OCI-LY3 (cell line): ENCODE measurements around the gene ZNF428.

Source experiments
- H2AFZ ChIP-seq: fragments of 200-600, 300-600 bp; shearing (Covaris generic); 2 replicates; pipeline ENCODE4 v1.6.0; 2014; ENCODE audit warnings: antibody characterized with exemption, low read depth, low read length
- H3K27ac ChIP-seq: fragments of 200-600, 300-600 bp; sonication (generic); 2 replicates; pipeline ENCODE4 v1.5.1; 2014; ENCODE audit warnings: mild to moderate bottlenecking, low read length, moderate library complexity, mixed read lengths
- H3K27me3 ChIP-seq: fragments of 200-600, 300-600 bp; sonication (generic); 2 replicates; pipeline ENCODE4 v1.6.1; 2014; ENCODE audit warnings: low read depth, low read length, mixed read lengths
- H3K36me3 ChIP-seq: fragments of 200-600, 300-600 bp; sonication (generic); replicated peaks from 2 replicates; pipeline ENCODE3; 2014; ENCODE audit warnings: low read depth, low read length, mixed read lengths
- H3K4me1 ChIP-seq: fragments of 300-600, 200-600 bp; sonication (generic); 2 replicates; pipeline ENCODE4 v1.6.1; 2014; ENCODE audit warnings: low read length, mixed read lengths
- H3K4me2 ChIP-seq: fragments of 200-600, 300-600 bp; sonication (generic); 2 replicates; pipeline ENCODE4 v1.6.1; 2014; ENCODE audit warnings: low read length, mixed read lengths
- H3K4me3 ChIP-seq: fragments of 300-600, 200-600 bp; sonication (generic); 2 replicates; pipeline ENCODE4 v1.5.1; 2014; ENCODE audit warnings: antibody characterized with exemption, mild to moderate bottlenecking, low read length, moderate library complexity
- H3K79me2 ChIP-seq: fragments of 300-600, 200-600 bp; shearing (Covaris generic); 2 replicates; pipeline ENCODE4 v1.6.1; 2014; ENCODE audit warnings: mild to moderate bottlenecking, low read length, mixed read lengths
- H3K9ac ChIP-seq: fragments of 300-600, 200-600 bp; shearing (Covaris generic); 2 replicates; pipeline ENCODE4 v1.6.0; 2014; ENCODE audit warnings: mild to moderate bottlenecking, low read length, moderate library complexity
- H3K9me3 ChIP-seq: fragments of 200-600, 300-600 bp; shearing (Covaris generic); 2 replicates; pipeline ENCODE4 v1.6.1; 2014; ENCODE audit warnings: low read length, mixed read lengths; ENCODE audit not compliant: insufficient read depth
- H4K20me1 ChIP-seq: fragments of 200-600, 300-600 bp; sonication (generic); 2 replicates; pipeline ENCODE4 v1.6.1; 2016; ENCODE audit warnings: low read length, mixed read lengths; ENCODE audit not compliant: insufficient read depth
- CTCF ChIP-seq: fragments of 200-600, 300-600 bp; sonication (generic); IDR thresholded peaks from 2 replicates; pipeline ENCODE4 v1.5.1; 2014; ENCODE audit warnings: antibody characterized with exemption, low read length, low read depth
- EZH2phosphoT487 ChIP-seq: fragments of 200-600 bp; shearing (Covaris generic); IDR thresholded peaks from 2 replicates; pipeline ENCODE4 v1.6.1; 2018; ENCODE audit warnings: antibody characterized with exemption, mixed run types, low read depth

The ZNF428 gene

DNA sequence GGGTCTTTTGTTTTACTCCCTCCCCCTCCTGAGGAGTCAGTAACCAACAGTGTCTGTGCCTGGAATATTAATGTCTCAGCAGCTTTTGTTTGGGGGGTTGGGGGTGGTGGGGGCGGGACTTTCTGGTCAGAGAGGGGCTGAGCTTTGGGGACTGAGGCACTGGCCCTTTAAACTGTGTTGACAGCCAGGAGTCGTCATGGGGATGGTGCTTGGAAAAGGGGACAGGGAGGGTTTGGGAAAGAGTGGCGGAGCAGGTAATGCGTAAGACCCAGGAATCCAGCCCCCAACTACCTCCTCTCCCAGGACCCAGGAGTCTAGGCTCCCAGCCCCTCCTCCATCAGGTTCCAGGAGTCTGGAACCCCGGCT, 15.1 kb upstream of the ZNF428 start:
- no peak for TF ChIP-seq CTCF
- TF ChIP-seq EZH2phosphoT487 = no peak
- no peaks in the 10 kb centered on the region; the same call in 1 of the 2 replicates for H3K27me3 ChIP-seq
- H3K27ac ChIP-seq = no peak overlapping the region
- no peak overlapping the region for H3K4me2 ChIP-seq
- no peaks in the 10 kb centered on the region for H3K79me2 ChIP-seq
- H3K4me1 ChIP-seq = peaks cover 10% of the 10 kb centered on the region
- H2AFZ ChIP-seq = no peak overlapping the region
- H3K9me3 ChIP-seq = no peaks in the 10 kb centered on the region
- H3K4me3 ChIP-seq = no peak overlapping the region
- H3K9ac ChIP-seq = no peak overlapping the region
- no peaks in the 10 kb centered on the region for H3K36me3 ChIP-seq
- H4K20me1 ChIP-seq = no peaks in the 10 kb centered on the region

- Histone ChIP-seq H3K9ac (no peak overlapping the region), H3K79me2 (no peaks in the 10 kb centered on the region), H4K20me1 (no peaks in the 10 kb centered on the region), H3K9me3 (no peaks in the 10 kb centered on the region), H2AFZ (no peak overlapping the region), H3K4me2 (no peak overlapping the region), H3K27me3 (no peaks in the 10 kb centered on the region; the same call in 1 of the 2 replicates), H3K4me3 (no peak overlapping the region), H3K36me3 (no peaks in the 10 kb centered on the region), H3K4me1 (peaks cover 8% of the 10 kb centered on the region), H3K27ac (no peak overlapping the region)
- TF ChIP-seq EZH2phosphoT487 = no peak
- TF ChIP-seq CTCF = no peak
Measured at GRCh38 chr19:43634068-43634467, 14.6 kb upstream of the ZNF428 start.

- Histone ChIP-seq H3K79me2 (no peaks in the 10 kb centered on the region), H2AFZ (no peak overlapping the region), H4K20me1 (no peaks in the 10 kb centered on the region), H3K4me2 (no peak overlapping the region), H3K27ac (no peak overlapping the region), H3K9me3 (no peaks in the 10 kb centered on the region), H3K36me3 (no peaks in the 10 kb centered on the region), H3K9ac (no peak overlapping the region), H3K27me3 (no peaks in the 10 kb centered on the region; the same call in 1 of the 2 replicates), H3K4me3 (no peak overlapping the region), H3K4me1 (peaks cover 3% of the 10 kb centered on the region)
- TF ChIP-seq EZH2phosphoT487 (no peak), CTCF (no peak)
Measured at GRCh38 chr19:43633520-43633919, 14.1 kb upstream of the ZNF428 start.

- Histone ChIP-seq H3K27me3 (no peaks in the 10 kb centered on the region; the same call in 1 of the 2 replicates), H4K20me1 (no peaks in the 10 kb centered on the region), H3K9me3 (no peaks in the 10 kb centered on the region), H3K4me3 (no peak overlapping the region), H2AFZ (no peak overlapping the region), H3K4me2 (no peak overlapping the region), H3K79me2 (no peaks in the 10 kb centered on the region), H3K27ac (no peak overlapping the region), H3K4me1 (no peaks in the 10 kb centered on the region), H3K9ac (no peak overlapping the region), H3K36me3 (no peaks in the 10 kb centered on the region)
- no peak for TF ChIP-seq CTCF
Measured at GRCh38 chr19:43631491-43631890, 12.1 kb upstream of the ZNF428 start.
